Midbrain (tissue), 1 donor: ENCODE results near the gene TBX15.

ENCODE experiments used
- DNase-seq: peaks from one replicate; lab custom pipeline; 2025; lab: John Stamatoyannopoulos, UW

The TBX15 gene

DNA sequence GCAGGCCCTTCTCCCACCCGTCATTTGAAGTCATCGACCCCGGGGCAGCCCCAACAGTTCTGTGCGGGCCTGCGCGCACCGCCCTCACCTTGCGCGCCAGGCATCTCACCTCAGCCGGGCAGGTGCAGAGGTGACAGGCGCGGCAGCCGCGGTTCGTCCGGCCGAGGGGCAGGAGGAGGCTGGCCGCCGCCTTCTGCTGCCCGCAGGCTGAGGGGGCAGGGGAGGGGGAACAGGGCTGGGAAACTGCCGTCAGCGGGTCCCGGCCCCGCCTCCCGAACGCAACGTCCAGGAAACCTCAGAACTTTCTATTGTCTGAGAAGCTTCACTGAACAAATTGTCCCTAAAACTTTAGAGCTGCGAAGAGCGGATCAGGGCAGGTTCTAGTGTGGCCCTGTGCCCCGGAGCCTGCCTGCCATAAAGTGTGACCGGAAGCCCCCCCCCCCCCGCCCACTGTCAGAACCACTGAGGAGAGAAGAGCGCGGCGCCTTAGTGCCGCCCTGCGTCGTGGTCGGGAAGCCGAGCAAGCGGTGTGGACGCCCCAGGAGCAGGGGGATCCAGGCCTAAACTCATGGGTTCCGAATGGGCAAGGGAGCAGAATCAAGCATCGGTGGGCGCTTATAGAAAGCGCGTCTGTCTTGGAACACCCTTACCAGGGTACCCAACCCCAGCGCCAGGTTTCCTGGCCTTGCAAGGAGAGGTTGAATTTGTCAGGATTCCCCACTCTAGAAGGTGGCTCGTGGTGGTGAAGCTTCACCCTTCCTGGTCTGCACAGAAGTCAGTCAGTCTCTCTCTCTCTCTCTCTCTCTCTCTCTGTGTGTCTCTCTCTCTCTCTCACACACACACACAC is 13.3 kb upstream of the TBX15 start:
- no peak for DNase-seq

DNA sequence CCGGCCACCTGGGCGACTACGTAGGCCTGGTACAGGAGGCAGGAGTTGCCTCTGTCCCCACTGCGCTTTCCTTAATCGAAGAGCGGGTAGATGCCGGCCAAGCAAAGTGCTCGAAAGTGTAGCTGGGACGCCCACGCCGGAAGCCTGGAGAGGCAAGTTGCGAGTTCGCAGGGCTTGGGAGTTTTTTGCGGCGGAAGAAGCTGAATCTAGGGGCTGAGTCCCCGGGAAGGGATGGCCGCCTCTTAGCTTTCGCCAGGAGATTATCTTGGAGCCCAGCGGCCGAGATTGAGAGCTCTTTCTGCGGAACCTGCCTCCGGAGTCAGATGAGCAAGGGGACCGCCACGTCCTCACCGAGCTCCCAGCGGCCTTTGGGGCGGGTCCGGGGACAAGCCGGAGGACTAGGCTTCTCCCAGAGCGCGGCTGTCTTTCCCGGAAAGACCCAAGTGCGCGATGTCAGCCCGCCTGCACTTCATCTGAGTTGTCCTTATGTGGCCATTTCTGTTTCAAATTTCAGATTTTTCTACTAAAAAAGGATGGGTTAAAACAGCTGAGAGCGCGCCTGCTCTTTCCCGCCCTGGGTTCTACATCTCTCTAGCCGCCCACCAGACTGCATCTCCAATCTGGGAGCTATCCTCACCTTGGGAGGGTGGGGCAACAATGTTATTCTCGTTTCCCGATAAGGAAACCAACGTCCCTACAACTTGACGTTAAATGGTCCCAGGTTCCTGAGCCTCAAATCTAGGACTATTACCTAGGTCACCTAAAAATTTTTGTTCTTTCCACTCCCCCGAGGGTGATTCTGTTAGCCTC is 12.4 kb upstream of the TBX15 start:
- DNase-seq: no peak

DNA sequence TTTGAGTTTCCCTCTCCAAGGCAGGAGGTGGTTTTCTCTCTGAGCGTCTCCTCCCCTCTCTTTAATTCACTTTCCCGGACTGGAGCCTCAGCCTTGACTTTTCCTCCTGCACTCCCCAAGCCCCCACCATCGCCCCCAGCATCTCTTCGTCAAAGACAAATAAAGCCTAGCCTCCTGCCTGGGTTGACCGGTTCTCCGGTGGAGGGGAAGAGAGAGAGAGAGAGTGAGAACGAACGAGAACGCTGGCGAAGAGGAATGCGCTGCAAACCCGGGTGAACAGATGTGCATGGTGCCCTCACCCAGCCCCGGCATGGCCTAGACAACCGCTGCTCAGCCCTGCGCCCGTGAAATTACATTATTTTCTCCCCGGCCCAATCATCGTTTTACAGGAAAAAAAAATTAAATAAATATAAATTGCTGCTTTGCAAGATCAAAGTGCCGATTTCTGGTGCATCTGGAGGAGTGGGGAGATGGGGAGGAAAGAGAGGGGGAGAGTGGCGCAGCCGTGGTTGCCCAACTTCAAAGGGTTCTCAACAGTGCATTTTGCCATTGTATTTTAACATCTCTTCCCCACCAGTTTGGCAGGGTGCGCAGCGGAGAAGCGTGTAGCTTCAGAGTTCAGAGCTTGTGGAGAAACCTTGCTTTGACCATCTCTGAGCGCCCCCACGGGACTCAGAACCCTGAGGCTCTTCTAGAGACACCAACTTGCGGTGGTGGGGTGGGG is 11.4 kb upstream of the TBX15 start:
- no peak for DNase-seq

DNA sequence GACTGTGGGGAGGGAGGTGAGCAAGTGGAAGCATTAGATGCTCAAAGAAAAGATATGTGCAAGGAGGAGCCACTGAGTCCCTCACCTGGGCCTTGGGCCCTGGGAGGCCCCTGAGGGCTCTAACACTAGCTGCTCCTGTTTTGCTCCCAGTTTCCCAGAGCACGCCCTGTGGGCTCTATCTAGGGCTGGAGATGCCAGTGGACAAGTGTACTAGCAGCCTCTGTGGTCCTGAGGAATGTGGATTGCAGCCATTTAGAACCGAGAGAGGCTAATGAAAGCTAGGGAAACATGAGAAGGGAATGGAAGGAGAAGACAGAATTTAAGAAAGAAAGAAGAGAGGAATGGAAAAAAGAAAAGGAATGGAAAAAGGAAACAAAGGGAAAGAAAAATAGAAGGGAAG is 10.0 kb upstream of the TBX15 start:
- DNase-seq: no peak

DNA sequence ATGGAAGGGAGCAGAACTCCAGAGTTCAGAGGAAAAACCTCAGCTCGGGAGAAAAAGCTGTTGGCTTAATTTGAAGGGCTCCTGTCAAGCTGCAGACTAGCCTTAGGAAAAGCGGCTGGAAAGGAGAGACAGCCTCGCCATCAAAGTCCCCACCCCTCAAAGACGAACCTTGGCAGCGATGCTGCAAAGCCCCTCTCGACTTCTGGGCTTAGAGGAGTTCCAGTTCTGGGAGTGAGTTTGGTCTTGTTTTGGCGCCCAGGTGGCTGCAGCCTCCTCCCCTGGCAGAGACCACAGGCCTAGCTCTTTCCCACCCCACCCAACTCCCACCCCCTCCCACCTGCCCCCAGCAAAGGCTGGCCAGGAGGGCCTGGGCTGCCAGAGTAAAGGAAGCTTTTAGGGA is 9.1 kb upstream of the TBX15 start:
- no peak for DNase-seq

DNA sequence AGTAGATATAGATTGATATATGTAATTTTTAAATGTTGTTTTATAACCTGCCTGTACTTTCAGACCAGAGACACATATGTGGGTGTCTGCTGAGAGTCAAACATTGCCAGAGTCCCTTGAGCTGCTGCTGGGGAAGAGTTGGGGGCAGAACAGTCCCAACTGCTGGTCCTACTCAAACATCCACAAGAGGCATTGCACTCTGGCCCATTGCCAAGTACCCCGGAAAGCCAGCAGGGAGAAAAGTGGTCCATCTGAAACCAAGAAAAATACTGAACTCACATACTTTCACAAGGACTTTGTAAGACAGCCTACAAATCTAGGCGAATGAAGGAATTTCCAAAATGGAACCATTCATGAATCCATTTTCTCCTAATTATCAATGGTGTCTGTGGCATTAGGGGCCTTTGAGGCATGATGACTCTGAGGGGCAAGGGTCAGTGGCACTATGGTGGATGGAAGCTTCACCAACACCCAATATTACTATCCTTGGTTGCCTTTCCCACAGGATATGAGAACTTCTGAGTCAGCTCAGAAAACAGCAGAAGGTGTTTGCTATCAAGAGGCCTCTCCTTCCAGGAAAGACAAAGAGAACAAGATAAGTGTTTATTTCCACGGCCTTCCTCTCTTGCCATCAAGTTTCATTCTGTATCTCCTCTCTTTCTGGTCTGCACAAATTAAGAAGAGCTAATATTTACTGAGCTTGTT is 7.3 kb upstream of the TBX15 start:
- no peak for DNase-seq

DNA sequence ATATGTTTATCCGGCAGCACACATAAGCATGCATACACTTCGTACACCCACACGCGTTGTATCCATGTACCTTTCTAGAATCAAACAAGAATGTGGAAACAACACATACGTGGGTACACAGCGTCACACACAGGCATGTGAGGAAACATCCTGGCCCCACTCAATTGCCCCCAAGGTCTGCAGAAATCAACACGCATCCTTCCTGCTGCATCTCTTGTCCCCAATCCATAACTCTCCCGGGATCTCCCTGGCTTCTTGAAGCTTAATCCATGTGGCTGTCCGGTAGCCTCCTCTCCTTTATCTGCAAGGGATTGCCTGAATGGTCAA is 5.5 kb upstream of the TBX15 start:
- DNase-seq: no peak

DNA sequence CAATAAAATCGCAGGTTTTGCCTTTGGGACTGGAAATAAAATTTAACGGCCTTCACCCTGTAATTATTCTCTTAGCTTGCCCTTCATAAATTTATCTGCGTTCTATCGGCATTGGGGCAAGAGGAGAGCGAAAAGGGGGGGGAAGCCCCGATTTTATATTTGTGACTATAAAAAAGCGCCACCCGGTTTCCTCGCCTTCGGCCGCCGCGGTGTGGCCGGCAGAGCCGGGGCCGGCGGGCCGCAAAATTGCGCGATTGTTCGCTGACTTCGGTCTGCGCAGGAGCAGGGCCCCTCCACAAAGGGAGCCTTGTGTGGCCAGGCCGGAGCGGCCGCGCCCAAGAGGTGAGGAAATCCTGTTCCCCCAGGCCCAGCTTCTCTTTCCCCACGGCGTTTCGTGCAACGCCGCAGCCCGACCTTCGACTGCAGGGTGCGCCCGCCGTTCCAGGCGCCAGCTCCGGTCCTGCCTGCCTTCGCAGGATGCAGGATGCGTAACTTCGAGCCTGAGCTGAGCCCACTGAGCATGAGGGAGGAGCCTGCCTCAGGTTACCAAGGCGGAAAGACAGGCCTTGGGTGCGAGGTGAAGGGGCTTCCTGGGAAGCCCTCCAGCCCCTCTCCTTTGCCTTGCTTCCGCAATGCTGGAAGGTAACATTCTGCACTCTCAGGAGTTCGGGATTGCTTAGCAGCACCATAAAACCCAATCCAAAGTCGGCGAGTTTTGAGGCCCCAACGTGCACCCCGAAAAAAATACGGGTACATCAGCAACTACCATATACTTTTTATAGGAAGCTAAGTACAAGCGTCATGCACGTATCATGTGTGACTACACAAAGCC is 4.9 kb upstream of the TBX15 start:
- DNase-seq: no peak

DNA sequence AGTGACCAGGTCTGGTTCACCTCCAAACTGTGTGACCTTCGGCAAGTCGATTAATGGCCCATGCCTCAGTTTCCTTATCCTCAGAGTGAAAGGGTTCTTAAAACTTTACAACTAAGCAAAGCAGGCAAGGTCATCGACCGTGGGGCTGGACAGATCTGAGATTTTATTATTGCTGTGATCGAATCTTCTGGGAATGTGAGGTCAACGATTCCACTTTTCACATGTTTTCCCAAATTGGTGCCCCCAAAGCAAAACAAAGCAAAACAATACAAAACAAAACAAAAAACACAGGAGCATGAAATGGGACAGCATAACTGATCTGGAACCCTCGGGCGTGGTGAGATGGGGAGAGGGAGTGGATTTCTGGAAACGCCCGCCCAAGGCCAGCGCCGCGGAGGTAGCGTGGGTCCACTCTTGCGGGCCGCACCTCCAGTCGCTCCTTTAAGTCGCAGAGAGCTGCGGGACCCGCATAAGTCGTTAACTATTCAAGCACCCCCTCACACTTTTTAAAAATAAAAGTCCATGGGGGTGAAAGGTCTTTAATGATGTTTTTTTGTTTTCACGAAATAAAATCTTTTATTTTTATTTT is 4.2 kb upstream of the TBX15 start:
- no peak for DNase-seq

DNA sequence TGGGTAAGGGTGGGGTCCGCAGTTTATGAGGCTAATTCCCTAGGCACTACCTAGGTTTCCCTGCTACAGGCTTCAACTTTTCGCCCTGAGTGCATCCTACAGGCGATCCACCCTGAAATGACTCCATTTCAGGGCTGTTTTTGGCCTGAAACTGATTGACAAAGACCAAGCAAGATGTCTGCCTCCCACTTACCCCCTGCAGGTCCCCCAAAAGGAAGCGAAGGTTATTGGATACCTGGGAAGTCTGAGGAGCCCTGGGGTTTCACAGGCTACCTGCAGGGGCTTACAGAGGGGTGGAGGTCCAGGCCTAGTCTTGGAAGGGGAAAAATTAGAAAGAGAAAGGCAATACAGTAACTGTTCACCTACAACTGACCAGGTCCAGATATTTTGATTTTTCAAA is 3.3 kb upstream of the TBX15 start:
- DNase-seq: no peak

DNA sequence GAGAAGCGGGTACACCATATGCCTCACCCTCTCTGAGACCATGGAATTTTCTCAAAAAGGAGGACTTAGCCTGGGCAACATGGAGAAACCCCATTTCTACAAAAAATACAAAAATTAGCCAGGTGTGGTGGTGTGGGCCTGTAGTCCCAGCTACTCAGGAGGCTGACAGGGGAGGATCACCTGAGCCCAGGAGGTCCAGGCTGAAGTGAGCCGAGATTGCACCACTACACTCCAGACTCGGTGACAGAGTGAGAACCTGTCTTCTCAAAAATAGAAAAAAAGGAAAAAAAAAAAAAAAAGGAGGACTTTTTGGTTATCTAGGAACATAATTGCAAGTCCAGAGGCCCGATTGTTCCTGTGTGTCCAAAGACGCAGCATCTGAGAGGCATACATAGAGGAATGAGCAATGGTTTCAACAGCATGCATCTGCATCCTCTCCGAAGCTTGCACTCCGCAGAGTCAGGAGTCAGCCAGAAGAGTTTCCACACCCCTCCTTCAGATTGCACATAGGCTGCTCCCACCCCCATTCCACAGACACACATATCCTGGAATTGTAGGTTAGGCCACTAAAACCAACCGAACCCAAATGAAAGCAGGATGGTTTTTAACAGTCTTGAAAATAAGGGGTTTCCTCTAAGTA is 2.5 kb upstream of the TBX15 start:
- DNase-seq: no peak

DNA sequence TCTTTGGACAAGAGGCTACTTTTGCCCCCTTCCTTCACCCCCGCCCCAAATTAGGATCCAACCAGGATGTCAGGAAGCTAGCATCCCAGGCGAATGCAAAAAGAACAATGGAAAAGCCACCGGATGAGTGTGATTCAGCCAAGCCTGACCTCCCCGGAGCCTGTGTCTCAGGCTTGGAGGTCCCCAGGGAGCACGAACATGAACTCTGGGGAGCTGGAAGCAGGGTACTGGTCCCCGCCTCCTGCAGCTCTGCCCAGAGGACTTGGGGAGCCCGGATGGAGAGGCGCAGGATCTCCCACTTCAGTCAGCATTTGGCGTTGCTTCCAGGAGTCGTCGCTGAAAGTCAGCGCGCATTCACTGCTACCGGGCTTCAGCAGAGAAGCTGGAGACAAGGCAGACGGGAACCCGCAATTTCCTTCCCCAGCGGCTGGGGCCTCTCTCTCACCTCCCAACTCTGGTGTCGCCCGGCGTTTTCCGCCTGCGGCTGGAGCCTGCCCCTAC is 1.8 kb upstream of the TBX15 start:
- no peak for DNase-seq

DNA sequence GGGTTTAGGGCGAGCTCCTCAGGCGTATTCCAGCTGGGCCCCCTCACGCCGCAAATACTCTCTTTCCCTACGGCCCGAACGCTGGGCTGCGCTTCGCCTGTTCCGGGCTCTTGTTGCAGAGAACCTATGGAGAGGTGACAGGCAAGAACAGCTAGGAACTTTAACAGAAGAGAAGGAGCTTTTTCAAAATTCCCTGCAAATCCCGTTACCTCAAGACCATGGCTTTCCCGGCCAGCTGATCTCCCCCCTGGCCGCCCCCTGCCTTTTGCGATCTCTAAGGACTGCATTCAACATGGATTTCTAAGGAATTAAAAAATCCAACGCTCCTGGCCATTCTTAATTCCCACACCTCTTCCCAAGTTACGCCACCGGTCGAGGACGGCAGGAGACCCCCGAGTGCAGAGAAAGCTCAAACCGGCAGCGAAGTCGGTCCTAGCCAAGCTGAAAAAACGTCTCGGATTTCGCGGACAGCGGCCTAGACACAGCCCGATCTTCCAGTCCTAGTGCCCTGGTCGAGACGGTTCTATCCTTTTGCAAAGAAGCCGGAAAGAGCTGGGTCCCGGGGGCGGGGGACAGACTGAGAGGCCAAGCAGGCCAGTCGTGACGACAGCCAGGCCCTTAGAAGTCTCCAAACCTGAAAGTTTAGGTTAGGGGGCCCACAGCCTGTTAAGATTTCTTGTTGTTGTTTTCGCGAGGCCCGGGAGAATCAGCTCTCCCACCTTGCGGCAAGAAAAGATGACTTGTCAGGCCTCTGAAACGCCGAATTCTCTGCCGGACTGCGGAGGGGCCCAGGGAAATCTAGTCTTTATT is 1.1 kb upstream of the TBX15 start:
- no peak for DNase-seq

DNA sequence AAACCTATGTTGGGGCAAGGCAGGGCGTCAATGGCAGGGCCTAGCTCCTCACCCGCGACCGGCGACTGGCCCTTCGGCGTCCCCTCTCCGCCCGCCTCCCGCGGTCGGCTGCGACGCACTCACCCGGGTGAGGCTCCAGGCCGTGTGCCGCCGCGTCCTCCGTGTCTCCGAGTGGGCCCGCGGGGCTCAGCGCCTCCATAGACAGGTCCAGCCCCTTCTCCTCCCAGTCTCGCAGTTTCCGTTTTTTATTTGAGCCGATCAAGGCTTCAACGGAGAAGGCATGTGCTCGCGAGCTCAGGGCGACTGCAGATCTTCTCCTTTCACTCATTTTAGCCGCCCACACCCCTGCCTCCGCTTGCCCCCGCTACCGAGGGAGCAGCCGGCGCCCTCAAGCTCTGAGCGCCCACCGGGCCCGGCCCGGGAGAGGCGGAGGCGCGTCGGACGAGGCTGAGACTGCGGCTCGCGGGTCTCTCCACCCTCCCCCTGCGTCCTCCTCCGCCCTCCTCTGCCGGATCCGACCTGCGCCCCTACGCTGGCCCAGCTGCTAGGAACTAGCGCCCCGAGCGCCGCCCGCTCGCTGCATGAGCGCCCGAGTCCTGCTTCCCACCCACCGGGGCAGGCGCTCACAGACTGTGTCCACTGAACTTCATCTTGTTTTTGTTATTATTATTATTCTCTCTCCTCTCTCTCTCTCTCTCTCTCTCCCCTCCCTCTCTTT is 516 bp downstream of the TBX15 start:
- no peak for DNase-seq

DNA sequence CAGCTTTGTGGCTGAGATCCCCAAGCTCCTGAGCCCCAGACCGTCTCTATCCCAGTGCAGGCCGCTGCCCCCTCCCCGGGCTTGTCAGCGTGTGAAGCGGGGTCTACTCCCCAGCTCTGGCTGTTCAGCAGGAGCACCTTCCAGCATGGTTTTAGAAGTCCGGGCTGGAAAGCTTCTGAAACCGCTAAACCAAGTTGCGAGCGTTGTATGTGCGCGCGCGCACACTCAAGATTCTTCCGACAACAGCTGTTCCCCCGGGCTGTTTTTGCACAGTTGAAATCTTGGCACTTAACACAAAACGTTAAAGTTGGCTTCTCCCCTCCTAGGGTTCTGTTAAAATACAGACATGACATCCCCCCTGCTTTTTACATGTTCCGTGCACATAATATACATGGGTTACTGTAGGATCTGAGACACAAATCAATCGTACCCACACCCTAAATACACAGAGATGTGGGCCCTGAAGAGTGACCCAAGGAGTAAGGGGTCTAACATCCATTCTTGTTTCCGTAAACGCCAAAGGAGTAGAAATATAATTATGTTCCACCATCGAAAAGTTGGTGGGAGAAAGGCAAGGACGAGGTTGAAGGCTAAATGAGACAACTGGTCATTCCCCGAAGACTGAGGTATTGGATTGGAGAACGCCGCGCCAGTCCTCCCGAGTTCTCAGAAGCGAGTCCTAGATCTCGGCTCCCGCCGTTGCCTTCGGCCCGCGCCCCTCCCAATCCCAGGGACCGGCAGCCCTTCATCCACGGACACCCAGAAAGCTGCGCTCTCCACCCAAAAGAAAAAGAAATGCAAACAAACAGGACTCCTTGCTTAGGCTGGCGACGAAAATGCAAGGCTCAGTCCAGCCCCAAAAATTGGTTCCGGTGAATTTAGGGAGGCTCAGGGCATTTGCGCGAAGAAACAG is 1.3 kb downstream of the TBX15 start:
- no peak for DNase-seq

DNA sequence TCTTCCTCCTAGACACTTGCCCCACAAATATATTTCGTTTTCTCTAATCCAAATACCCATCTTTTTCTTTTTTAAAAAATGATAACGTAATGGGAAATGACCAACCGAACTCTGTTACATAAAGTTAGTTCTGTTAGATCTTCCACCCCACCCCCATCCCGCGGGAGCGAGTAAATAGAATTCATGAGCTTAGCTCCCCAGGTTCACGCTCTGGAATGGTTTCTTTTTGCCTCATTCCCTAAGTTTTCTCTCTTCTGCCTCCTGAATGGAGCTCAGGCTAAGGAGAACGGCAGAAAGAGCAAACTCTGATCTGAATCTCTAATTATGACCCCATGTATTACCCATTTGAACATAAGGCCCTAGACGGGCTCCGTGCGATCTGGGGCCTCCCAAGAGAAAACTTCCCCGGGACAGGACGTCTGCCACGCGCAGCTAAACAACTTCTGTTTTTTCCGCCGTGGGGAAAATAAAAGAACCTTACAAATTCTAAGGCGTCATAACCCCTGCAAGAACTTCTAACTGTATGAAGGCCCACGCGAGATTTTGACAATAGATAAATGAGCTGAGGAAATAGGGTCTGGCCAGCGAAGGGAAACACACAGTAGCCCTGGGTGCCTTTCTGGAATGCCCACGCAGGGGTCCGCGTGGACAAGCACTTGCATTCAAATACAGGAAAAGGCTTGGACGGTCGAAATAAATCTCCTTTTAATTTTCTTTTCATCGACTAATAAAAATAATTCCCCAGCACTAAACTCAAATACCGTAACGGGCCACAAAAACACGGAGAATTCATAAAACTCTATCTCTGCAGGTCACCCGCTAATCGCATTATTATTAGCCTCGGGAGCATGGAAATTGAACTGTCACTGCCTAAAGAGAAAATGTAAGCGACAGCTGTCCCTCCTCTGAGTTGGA is 2.2 kb downstream of the TBX15 start:
- DNase-seq: no peak
